Esophagus squamous epithelium (tissue), 4 donors: ENCODE results near the gene PHAX.

Experiments used
- POLR2A ChIP-seq, 4 donors: fragments of 450-650 bp; IDR thresholded peaks; one replicate each; pipeline ENCODE4 v1.6.1; 2017; ENCODE audit warnings: antibody characterized with exemption in 4 of 4, mild to moderate bottlenecking in 4 of 4, moderate library complexity in 3 of 4
- TF ChIP-seq, protein P1 (sequence below), 6 experiments: fragments of 450-650 bp in 4 of 6; fragments of 200-600 bp in 2 of 6; sonication (generic) in 2 of 6; IDR thresholded peaks; one replicate each; pipeline ENCODE4 v1.5.1; 2016 to 2019; ENCODE audit warnings: antibody characterized with exemption in 6 of 6, mild to moderate bottlenecking in 4 of 6, moderate library complexity in 4 of 6

- TF ChIP-seq POLR2A (IDR thresholded peaks at IDR 0.05), result no peak
- TF ChIP-seq, protein P1, sequence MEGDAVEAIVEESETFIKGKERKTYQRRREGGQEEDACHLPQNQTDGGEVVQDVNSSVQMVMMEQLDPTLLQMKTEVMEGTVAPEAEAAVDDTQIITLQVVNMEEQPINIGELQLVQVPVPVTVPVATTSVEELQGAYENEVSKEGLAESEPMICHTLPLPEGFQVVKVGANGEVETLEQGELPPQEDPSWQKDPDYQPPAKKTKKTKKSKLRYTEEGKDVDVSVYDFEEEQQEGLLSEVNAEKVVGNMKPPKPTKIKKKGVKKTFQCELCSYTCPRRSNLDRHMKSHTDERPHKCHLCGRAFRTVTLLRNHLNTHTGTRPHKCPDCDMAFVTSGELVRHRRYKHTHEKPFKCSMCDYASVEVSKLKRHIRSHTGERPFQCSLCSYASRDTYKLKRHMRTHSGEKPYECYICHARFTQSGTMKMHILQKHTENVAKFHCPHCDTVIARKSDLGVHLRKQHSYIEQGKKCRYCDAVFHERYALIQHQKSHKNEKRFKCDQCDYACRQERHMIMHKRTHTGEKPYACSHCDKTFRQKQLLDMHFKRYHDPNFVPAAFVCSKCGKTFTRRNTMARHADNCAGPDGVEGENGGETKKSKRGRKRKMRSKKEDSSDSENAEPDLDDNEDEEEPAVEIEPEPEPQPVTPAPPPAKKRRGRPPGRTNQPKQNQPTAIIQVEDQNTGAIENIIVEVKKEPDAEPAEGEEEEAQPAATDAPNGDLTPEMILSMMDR (IDR thresholded peaks at IDR 0.05), result no peak
These were observed 47.7 kb downstream of the PHAX start for GRCh38 chr5:126648471-126648870.
